Ectodermal cell (in vitro differentiated cells): ENCODE results near the gene NEK4.
A peak's percentile ranks its signal among the peaks of the same experiment; 100 is the strongest.

ENCODE experiments used
- H3K27ac ChIP-seq: 2 replicates; pipeline ENCODE4 v1.7.0; 2013; ENCODE audit warnings: mild to moderate bottlenecking, low read depth, low read length; ENCODE audit not compliant: insufficient read depth, poor library complexity, severe bottlenecking
- H3K27me3 ChIP-seq: 2 replicates; pipeline ENCODE4 v1.7.0; 2013; ENCODE audit warnings: mild to moderate bottlenecking, low read length; ENCODE audit not compliant: insufficient read depth, control insufficient read depth, poor library complexity, severe bottlenecking
- H3K36me3 ChIP-seq: one replicate; pipeline ENCODE4 v1.7.0; 2013; ENCODE audit warnings: low read length; ENCODE audit not compliant: control insufficient read depth, insufficient read depth
- H3K4me1 ChIP-seq: one replicate; pipeline ENCODE4 v1.7.0; 2013; ENCODE audit warnings: low read length; ENCODE audit not compliant: control insufficient read depth, insufficient read depth
- H3K4me3 ChIP-seq: 2 replicates; pipeline ENCODE4 v1.7.0; 2013; ENCODE audit warnings: low read depth, low read length, control low read depth; ENCODE audit not compliant: insufficient read depth
- H3K9me3 ChIP-seq: 2 replicates; pipeline ENCODE4 v1.7.0; 2013; ENCODE audit warnings: mild to moderate bottlenecking, low read length, moderate library complexity; ENCODE audit not compliant: control insufficient read depth
- WGBS, 2 experiments: methylation state at CpG; one replicate each; pipeline ENCODE4 v1.1.7; 2013; ENCODE audit warnings: missing lambda C conversion rate in 2 of 2; 5-methylcytosine and 5-hydroxymethylcytosine counted together

NEK4 gene

GRCh38 chr3:52771702-52772101 lies 962 bp upstream of the NEK4 start:
- H3K9me3 ChIP-seq = no peaks in the 10 kb centered on the region
- WGBS, 2 experiments = 91 to 94% methylated on average over 10 of the region's 10 CpGs
- no peaks in the 10 kb centered on the region for H3K36me3 ChIP-seq
- H3K27ac ChIP-seq = no peak overlapping the region
- no peaks in the 10 kb centered on the region for H3K4me1 ChIP-seq
- H3K4me3 ChIP-seq = no peak overlapping the region
- no peaks in the 10 kb centered on the region for H3K27me3 ChIP-seq

DNA sequence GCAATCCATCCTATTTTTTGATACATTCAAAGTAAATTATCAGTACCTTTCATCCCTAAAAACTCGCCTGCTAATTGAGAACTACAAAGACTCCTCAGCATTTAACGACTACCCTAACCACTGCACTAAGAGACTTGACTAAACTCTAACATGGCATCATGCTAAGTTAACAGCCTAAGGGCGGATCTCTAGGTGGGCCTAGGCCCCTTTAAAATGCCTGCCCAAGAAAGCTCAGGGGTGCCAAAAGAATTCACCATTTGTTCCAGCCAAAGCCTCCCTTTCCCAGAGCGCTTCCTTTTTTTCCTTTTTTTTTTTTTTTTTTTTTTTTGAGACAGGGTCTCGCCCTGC lies 568 bp upstream of the NEK4 start:
- peak overlapping the region; percentile 74 for H3K4me3 ChIP-seq
- peak overlapping the region; percentile 65 for H3K27ac ChIP-seq
- no peaks in the 10 kb centered on the region for H3K4me1 ChIP-seq
- H3K9me3 ChIP-seq = no peaks in the 10 kb centered on the region
- 63 to 69% methylated on average over 5 of the region's 5 CpGs for WGBS, 2 experiments
- peaks cover 2% of the 10 kb centered on the region for H3K36me3 ChIP-seq
- H3K27me3 ChIP-seq = no peaks in the 10 kb centered on the region

GRCh38 chr3:52769786-52770455 lies 819 bp downstream of the NEK4 start:
- H3K36me3 ChIP-seq = peaks cover 13% of the 10 kb centered on the region
- H3K27ac ChIP-seq = no peak overlapping the region
- H3K4me1 ChIP-seq = no peaks in the 10 kb centered on the region
- H3K27me3 ChIP-seq = no peaks in the 10 kb centered on the region
- WGBS, 2 experiments = 21 to 22% methylated on average over 13 of the region's 13 CpGs
- peak overlapping the region; percentile 74 for H3K4me3 ChIP-seq
- no peaks in the 10 kb centered on the region for H3K9me3 ChIP-seq

DNA sequence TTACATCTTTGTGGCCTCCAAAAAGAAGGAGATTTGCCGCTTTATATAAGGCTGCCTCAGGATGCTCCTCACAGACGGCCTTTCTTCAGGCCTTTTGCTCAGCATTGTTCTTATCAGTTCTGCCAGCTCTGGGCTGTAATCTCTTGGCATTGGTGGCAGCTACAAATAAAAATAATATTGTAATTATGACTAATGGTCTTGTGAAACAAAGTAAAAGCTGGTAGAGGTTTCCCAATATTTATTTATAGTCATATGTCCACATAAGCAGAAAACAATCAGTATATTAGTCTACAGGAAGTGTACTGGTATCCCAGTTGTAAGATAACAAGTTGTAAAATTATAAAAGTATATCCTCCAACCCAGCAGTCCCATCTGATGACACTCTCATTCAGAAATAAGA lies 7.3 kb downstream of the NEK4 start:
- Histone ChIP-seq H3K27me3 (no peaks in the 10 kb centered on the region), H3K4me3 (no peak overlapping the region), H3K9me3 (no peaks in the 10 kb centered on the region), H3K4me1 (no peaks in the 10 kb centered on the region), H3K27ac (no peak overlapping the region), H3K36me3 (peaks cover 41% of the 10 kb centered on the region)
- 91 to 96% methylated on average over 2 of the region's 2 CpGs for WGBS, 2 experiments

GRCh38 chr3:52756141-52756540 lies 14.6 kb downstream of the NEK4 start:
- no peaks in the 10 kb centered on the region for H3K4me1 ChIP-seq
- H3K27ac ChIP-seq = no peak overlapping the region
- no peaks in the 10 kb centered on the region for H3K27me3 ChIP-seq
- no peaks in the 10 kb centered on the region for H3K9me3 ChIP-seq
- 95 to 100% methylated on average over 1 of the region's 1 CpG for WGBS, 2 experiments
- peaks cover 29% of the 10 kb centered on the region for H3K36me3 ChIP-seq
- no peak overlapping the region for H3K4me3 ChIP-seq

DNA sequence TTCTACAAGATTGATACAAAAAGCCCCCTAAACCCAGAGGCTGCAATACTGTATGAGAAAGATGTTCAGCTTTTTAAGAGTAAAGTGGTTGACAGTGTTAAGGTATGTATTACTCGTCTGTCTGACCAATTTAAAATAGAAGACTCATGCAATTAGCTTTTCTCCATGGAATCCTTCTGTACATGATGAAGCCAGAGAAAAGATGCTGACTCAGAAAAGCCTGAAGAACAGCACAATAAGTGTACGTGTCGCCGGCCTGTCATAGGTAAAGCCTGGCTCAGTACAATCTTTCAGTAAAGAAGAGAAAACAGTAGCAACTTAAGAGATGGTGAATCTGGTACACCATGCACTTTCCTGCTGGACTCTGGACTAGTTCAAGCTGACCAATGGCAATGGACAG lies 16.4 kb downstream of the NEK4 start:
- Histone ChIP-seq H3K4me3 (no peak overlapping the region), H3K36me3 (peaks cover 39% of the 10 kb centered on the region)
- WGBS, 2 experiments = 96 to 98% methylated on average over 4 of the region's 4 CpGs

DNA sequence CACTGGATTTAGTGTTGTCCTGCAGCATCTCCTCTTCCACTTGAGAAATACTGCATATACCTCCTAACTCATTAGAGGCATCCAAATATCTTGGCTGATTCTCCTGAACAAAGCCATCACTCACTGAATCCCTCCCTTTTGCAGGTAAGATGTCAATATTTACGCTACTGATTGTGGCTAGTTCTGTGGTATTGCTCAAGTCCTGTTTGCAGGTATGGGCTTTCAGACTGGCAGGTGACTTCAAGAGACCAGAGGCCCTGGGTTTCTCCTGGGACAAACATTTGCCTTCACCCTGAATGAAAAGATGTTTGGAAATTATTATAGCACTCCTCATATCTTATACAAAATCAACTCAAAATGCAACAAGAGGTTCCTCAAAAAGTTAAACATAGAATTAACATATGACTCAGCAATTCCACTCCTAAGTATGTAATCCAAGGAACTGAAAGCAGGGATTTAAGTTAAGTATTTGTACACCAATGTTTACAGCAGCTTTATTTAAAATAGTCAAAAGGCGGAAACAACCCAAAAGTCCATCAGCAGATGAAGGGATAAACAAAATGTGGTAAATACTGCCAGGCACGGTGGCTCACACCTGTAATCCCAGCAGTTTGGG lies 18.6 kb downstream of the NEK4 start:
- no peaks in the 10 kb centered on the region for H3K9me3 ChIP-seq
- peaks cover 44% of the 10 kb centered on the region for H3K36me3 ChIP-seq
- no peaks in the 10 kb centered on the region for H3K27me3 ChIP-seq
- H3K4me1 ChIP-seq = no peaks in the 10 kb centered on the region
- no peak overlapping the region for H3K27ac ChIP-seq
- WGBS, 2 experiments = 94 to 98% methylated on average over 3 of the region's 3 CpGs
- H3K4me3 ChIP-seq = no peak overlapping the region

More for the DNA sequence above, 16.4 kb downstream of the NEK4 start:
- no peaks in the 10 kb centered on the region for H3K4me1 ChIP-seq
- no peaks in the 10 kb centered on the region for H3K9me3 ChIP-seq
- no peaks in the 10 kb centered on the region for H3K27me3 ChIP-seq
- no peak overlapping the region for H3K27ac ChIP-seq

GRCh38 chr3:52743721-52744120 lies 27.0 kb downstream of the NEK4 start:
- Histone ChIP-seq H3K27me3 (no peaks in the 10 kb centered on the region), H3K4me3 (no peak overlapping the region), H3K4me1 (no peaks in the 10 kb centered on the region), H3K9me3 (no peaks in the 10 kb centered on the region), H3K27ac (no peak overlapping the region), H3K36me3 (peaks cover 49% of the 10 kb centered on the region)
- WGBS, 2 experiments = 93 to 96% methylated on average over 2 of the region's 2 CpGs

GRCh38 chr3:52743152-52743551 lies 27.6 kb downstream of the NEK4 start:
- Histone ChIP-seq H3K36me3 (peaks cover 46% of the 10 kb centered on the region), H3K4me1 (no peaks in the 10 kb centered on the region), H3K27me3 (no peaks in the 10 kb centered on the region), H3K4me3 (no peak overlapping the region), H3K27ac (no peak overlapping the region), H3K9me3 (no peaks in the 10 kb centered on the region)
- WGBS, 2 experiments = 93 to 96% methylated on average over 5 of the region's 5 CpGs

- H3K27me3 ChIP-seq = no peaks in the 10 kb centered on the region
- H3K4me1 ChIP-seq = no peaks in the 10 kb centered on the region
- WGBS, 2 experiments = 93 to 97% methylated on average over 3 of the region's 3 CpGs
- peaks cover 44% of the 10 kb centered on the region for H3K36me3 ChIP-seq
- no peak overlapping the region for H3K27ac ChIP-seq
- no peak overlapping the region for H3K4me3 ChIP-seq
- no peaks in the 10 kb centered on the region for H3K9me3 ChIP-seq
Observed at GRCh38 chr3:52742418-52743041, 28.2 kb downstream of the NEK4 start.
